Activated CD4-positive, CD25-positive, alpha-beta regulatory T cell treated with anti-CD3 and anti-CD28 coated beads, Interleukin-2, amount 50 U/mL, for 16 hours (primary cell): ENCODE results near the gene RDH12.

Experiments used
- DNase-seq: peaks from one replicate; pipeline ENCODE4 v3.0.0-alpha.2; 2020; ENCODE audit warnings: low read depth, low spot score

The RDH12 gene

GRCh38 chr14:67748312-67748711, 46.6 kb downstream of the RDH12 start:
- no peak for DNase-seq

GRCh38 chr14:67749341-67750084, 47.8 kb downstream of the RDH12 start:
- no peak for DNase-seq

- no peak for DNase-seq
Observed at GRCh38 chr14:67756496-67756895, 54.8 kb downstream of the RDH12 start.

GRCh38 chr14:67757175-67757574, 55.5 kb downstream of the RDH12 start:
- DNase-seq, result no peak

- no peak for DNase-seq
Observed at GRCh38 chr14:67759916-67760315, 58.2 kb downstream of the RDH12 start.

- no peak for DNase-seq
Observed at GRCh38 chr14:67762051-67762450, 60.4 kb downstream of the RDH12 start.

GRCh38 chr14:67763158-67763822, 61.6 kb downstream of the RDH12 start:
- no peak for DNase-seq

GRCh38 chr14:67764496-67764895, 62.8 kb downstream of the RDH12 start:
- DNase-seq, result no peak

GRCh38 chr14:67765192-67765834, 63.6 kb downstream of the RDH12 start:
- no peak for DNase-seq

- DNase-seq, result no peak
Observed at GRCh38 chr14:67766035-67766680, 64.5 kb downstream of the RDH12 start.

- no peak for DNase-seq
Observed at GRCh38 chr14:67768219-67768618, 66.5 kb downstream of the RDH12 start.

GRCh38 chr14:67773844-67774377, 72.2 kb downstream of the RDH12 start:
- no peak for DNase-seq

GRCh38 chr14:67776653-67777322, 75.1 kb downstream of the RDH12 start:
- no peak for DNase-seq

- DNase-seq, result no peak
Observed at GRCh38 chr14:67778792-67779191, 77.1 kb downstream of the RDH12 start.

GRCh38 chr14:67782090-67782489, 80.4 kb downstream of the RDH12 start:
- no peak for DNase-seq
